Measurements from ENCODE around the gene NDUFAB1.

DNA sequence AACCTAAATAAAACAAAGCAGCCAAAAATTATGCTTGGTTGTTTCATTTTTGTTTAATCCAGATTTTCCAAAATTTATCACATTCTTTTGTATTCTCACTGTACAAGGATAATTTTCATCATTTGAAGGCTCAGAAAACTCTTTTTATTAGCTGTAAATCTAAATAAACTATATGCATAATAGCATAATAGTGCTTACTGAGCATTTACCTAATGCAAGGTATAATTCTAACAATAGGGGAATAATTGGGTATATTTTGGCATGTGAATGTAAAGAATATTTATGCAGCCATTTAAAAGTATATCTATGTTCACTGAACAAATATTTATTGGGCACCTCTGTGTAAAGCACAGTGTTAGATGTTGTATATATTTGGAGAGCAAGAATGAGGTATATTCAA, 28.0 kb upstream of the NDUFAB1 start:
- TF ChIP-seq, protein P1, sequence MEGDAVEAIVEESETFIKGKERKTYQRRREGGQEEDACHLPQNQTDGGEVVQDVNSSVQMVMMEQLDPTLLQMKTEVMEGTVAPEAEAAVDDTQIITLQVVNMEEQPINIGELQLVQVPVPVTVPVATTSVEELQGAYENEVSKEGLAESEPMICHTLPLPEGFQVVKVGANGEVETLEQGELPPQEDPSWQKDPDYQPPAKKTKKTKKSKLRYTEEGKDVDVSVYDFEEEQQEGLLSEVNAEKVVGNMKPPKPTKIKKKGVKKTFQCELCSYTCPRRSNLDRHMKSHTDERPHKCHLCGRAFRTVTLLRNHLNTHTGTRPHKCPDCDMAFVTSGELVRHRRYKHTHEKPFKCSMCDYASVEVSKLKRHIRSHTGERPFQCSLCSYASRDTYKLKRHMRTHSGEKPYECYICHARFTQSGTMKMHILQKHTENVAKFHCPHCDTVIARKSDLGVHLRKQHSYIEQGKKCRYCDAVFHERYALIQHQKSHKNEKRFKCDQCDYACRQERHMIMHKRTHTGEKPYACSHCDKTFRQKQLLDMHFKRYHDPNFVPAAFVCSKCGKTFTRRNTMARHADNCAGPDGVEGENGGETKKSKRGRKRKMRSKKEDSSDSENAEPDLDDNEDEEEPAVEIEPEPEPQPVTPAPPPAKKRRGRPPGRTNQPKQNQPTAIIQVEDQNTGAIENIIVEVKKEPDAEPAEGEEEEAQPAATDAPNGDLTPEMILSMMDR (conservative IDR thresholded peaks at IDR 0.05; ENCODE audit: low read depth, low read length), result no peak
- TF ChIP-seq EZH2 (IDR thresholded peaks at IDR 0.05; ENCODE audit: borderline replicate concordance, low read depth, low read length, poor library complexity, severe bottlenecking), result no peak
